ENCODE results near the gene HSPB8.
"Not testable (repeated sequence)": the region's sequence is repeated elsewhere in the genome, so short reads cannot be mapped to it uniquely, and the experiment has no call there.

The HSPB8 gene

GRCh38 chr12:119216084-119216483 lies 37.4 kb downstream of the HSPB8 start:
- ChIA-PET POLR2A (no interaction called here), CTCF (no interaction called here)
- DNase-seq (ENCODE audit: extremely low spot score), result no peak
- TF ChIP-seq CTCF (IDR thresholded peaks at IDR 0.05; ENCODE audit: control extremely low read depth, extremely low read depth, low read depth, missing control alignments), result no peak

GRCh38 chr12:119218875-119219274 lies 40.1 kb downstream of the HSPB8 start:
- POLR2A ChIA-PET; CTCF ChIA-PET; DNase-seq (ENCODE audit: extremely low spot score): not testable (repeated sequence)

GRCh38 chr12:119222222-119222951 lies 43.7 kb downstream of the HSPB8 start:
- ChIA-PET POLR2A (no interaction called here), CTCF (no interaction called here)
- no peak for DNase-seq (ENCODE audit: extremely low spot score)
- TF ChIP-seq CTCF (IDR thresholded peaks at IDR 0.05; ENCODE audit: control extremely low read depth, extremely low read depth, low read depth, missing control alignments), result no peak

GRCh38 chr12:119225454-119225853 lies 46.7 kb downstream of the HSPB8 start:
- DNase-seq (ENCODE audit: extremely low spot score), result no peak
- no peak for TF ChIP-seq CTCF (IDR thresholded peaks at IDR 0.05; ENCODE audit: control extremely low read depth, extremely low read depth, low read depth, missing control alignments)
- ChIA-PET CTCF (no interaction called here), POLR2A (no interaction called here)

GRCh38 chr12:119227292-119227691 lies 48.6 kb downstream of the HSPB8 start:
- POLR2A ChIA-PET, result no interaction called here
- CTCF ChIA-PET, result no interaction called here

GRCh38 chr12:119229205-119229604 lies 50.5 kb downstream of the HSPB8 start:
- POLR2A ChIA-PET, result no interaction called here

More at GRCh38 chr12:119227292-119227691, 48.6 kb downstream of the HSPB8 start:
- DNase-seq (ENCODE audit: extremely low spot score), result no peak
- TF ChIP-seq CTCF (IDR thresholded peaks at IDR 0.05; ENCODE audit: control extremely low read depth, extremely low read depth, low read depth, missing control alignments), result no peak

More at GRCh38 chr12:119229205-119229604, 50.5 kb downstream of the HSPB8 start:
- no peak for TF ChIP-seq CTCF (IDR thresholded peaks at IDR 0.05; ENCODE audit: control extremely low read depth, extremely low read depth, low read depth, missing control alignments)
- no peak for DNase-seq (ENCODE audit: extremely low spot score)
- CTCF ChIA-PET, result no interaction called here
